ENCODE data around the gene CD160. TPM values are rescaled to one million over a fixed set of nuclear protein-coding genes. Genes with fewer than 3 reads are reported as not detected.
"Not testable (repeated sequence)": the region's sequence is repeated elsewhere in the genome, so short reads cannot be mapped to it uniquely, and the experiment has no call there.

CD160 gene
- total RNA-seq, 2 donors from 2014 or later = not detected

GRCh38 chr1:145759721-145760120 is 40.4 kb downstream of the CD160 start:
- Mint-ChIP-seq H3K4me1 (peaks cover 5% of the 10 kb centered on the region), H3K36me3 (ENCODE audit: low read depth) (peaks cover 54% of the 10 kb centered on the region), H3K27ac (peak overlapping the region; percentile 2)

GRCh38 chr1:145760395-145760949 is 41.2 kb downstream of the CD160 start:
- H3K27ac Mint-ChIP-seq = not testable (repeated sequence)
- H3K36me3 Mint-ChIP-seq (ENCODE audit: low read depth) = peaks cover 54% of the 10 kb centered on the region

More at GRCh38 chr1:145759721-145760120, 40.4 kb downstream of the CD160 start:
- Mint-ChIP-seq H3K27me3 (no peaks in the 10 kb centered on the region), H3K4me3 (no peak overlapping the region), H3K9me3 (no peaks in the 10 kb centered on the region)
- ATAC-seq (replicated peaks) = no peak

GRCh38 chr1:145761498-145761897 is 42.2 kb downstream of the CD160 start:
- H3K27me3 Mint-ChIP-seq; H3K27ac Mint-ChIP-seq; H3K4me3 Mint-ChIP-seq; H3K9me3 Mint-ChIP-seq; H3K4me1 Mint-ChIP-seq; ATAC-seq (replicated peaks): not testable (repeated sequence)
- H3K36me3 Mint-ChIP-seq (ENCODE audit: low read depth) = peaks cover 53% of the 10 kb centered on the region

More at GRCh38 chr1:145760395-145760949, 41.2 kb downstream of the CD160 start:
- not testable (repeated sequence) for H3K9me3 Mint-ChIP-seq; H3K27me3 Mint-ChIP-seq; H3K4me1 Mint-ChIP-seq; ATAC-seq (replicated peaks); H3K4me3 Mint-ChIP-seq

DNA sequence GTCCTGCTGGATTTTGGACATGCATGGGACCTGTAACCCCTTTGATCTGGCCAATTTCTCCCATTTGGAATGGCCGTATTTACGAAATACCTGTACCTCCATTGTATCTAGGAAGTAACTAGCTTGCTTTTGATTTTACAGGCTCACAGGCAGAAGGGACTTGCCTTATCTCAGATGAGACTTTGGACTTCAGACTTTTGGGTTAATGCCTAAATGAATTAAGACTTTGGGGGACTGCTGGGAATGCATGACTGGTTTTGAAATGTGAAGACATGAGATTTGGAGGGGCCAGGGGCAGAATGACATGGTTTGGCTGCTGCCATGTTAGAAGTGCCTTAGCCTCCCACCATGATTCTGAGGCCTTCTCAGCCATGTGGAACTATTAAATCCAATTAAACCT is 42.7 kb downstream of the CD160 start:
- H3K4me3 Mint-ChIP-seq; H3K4me1 Mint-ChIP-seq; ATAC-seq (replicated peaks); H3K9me3 Mint-ChIP-seq; H3K27ac Mint-ChIP-seq; H3K27me3 Mint-ChIP-seq: not testable (repeated sequence)
- peaks cover 48% of the 10 kb centered on the region for H3K36me3 Mint-ChIP-seq (ENCODE audit: low read depth)

DNA sequence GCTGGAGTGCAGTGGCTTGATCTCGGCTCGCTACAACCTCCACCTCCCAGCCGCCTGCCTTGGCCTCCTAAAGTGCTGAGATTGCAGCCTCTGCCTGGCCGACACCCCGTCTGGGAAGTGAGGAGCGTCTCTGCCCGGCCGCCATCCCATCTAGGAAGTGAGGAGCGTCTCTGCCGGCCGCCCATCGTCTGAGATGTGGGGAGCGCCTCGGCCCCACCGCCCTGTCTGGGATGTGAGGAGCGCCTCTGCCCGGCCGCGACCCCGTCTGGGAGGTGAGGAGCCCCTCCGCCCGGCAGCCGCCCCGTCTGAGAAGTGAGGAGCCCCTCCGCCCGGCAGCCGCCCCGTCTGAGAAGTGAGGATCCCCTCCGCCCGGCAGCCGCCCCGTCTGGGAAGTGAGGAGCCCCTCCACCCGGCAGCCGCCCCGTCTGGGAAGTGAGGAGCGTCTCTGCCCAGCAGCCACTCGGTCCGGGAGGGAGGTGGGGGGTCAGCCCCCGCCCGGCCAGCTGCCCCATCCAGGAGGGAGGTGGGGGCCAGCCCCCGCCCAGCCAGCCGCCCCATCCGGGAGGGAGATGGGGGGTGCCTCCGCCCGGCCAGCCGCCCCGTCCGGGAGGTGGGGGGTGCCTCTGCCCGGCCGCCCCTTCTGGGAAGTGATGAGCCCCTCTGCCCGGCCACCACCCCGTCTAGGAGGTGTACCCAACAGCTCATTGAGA is 45.1 kb downstream of the CD160 start:
- H3K9me3 Mint-ChIP-seq; H3K4me3 Mint-ChIP-seq; H3K27me3 Mint-ChIP-seq; H3K4me1 Mint-ChIP-seq; H3K27ac Mint-ChIP-seq; ATAC-seq (replicated peaks): not testable (repeated sequence)
- H3K36me3 Mint-ChIP-seq (ENCODE audit: low read depth) = peaks cover 33% of the 10 kb centered on the region

- peaks cover 31% of the 10 kb centered on the region for H3K36me3 Mint-ChIP-seq (ENCODE audit: low read depth)
- H3K4me3 Mint-ChIP-seq = not testable (repeated sequence)
Measured at GRCh38 chr1:145765127-145765526, 45.8 kb downstream of the CD160 start.

DNA sequence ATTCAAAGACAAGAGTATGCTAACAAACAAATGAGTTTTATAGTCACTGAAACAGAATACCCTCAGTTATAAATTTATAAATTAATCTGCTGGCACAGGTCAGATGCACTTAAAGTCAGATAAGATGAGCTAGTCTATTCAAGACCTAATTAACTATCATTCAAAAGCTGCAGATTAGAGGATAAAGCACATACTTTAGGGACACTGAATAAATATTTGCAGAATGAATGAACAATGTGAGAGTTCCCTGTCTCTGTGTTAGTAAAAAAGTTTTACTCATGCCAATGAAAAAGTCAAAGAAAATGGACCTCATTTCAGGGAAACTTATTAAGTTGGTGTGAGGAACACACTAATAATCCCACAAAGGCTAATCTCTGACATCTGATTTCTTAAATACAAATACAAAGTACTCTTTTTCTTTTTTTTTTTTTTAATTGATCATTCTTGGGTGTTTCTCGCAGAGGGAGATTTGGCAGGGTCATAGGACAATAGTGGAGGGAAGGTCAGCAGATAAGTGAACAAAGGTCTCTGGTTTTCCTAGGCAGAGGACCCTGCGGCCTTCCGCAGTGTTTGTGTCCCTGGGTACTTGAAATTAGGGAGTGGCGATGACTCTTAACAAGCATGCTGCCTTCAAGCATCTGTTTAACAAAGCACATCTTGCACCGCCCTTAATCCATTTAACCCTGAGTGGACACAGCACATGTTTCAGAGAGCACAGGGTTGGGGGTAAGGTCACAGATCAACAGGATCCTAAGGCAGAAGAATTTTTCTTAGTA is 46.5 kb downstream of the CD160 start:
- H3K4me3 Mint-ChIP-seq; H3K4me1 Mint-ChIP-seq; H3K9me3 Mint-ChIP-seq; H3K27me3 Mint-ChIP-seq; ATAC-seq (replicated peaks); H3K27ac Mint-ChIP-seq: not testable (repeated sequence)
- peaks cover 32% of the 10 kb centered on the region for H3K36me3 Mint-ChIP-seq (ENCODE audit: low read depth)

More at GRCh38 chr1:145765127-145765526, 45.8 kb downstream of the CD160 start:
- not testable (repeated sequence) for H3K27me3 Mint-ChIP-seq; H3K4me1 Mint-ChIP-seq; H3K27ac Mint-ChIP-seq; ATAC-seq (replicated peaks); H3K9me3 Mint-ChIP-seq

- H3K4me3 Mint-ChIP-seq; H3K9me3 Mint-ChIP-seq; H3K27ac Mint-ChIP-seq; H3K4me1 Mint-ChIP-seq; H3K27me3 Mint-ChIP-seq; ATAC-seq (replicated peaks): not testable (repeated sequence)
- peaks cover 32% of the 10 kb centered on the region for H3K36me3 Mint-ChIP-seq (ENCODE audit: low read depth)
Measured at GRCh38 chr1:145766926-145767325, 47.6 kb downstream of the CD160 start.

DNA sequence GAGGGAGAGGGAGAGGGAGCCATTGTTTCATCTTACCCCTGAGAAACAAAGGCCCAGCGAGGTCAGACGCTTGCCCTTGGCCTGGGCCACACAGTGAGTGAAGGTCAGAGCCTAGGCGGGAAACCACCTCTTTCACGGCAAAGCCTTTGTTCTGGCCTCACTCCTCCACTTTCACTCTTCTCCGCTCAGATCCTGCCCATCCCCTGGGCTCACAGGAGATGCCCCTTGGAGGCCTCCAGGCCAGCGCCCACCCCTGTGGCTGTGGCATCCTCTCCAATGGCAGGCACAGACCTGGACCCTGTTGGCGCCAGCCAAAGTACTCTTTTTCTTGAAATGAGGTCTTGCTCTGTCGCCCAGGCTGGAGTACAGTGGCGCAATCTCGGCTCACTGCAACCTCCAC is 48.7 kb downstream of the CD160 start:
- H3K36me3 Mint-ChIP-seq (ENCODE audit: low read depth) = peaks cover 32% of the 10 kb centered on the region
- not testable (repeated sequence) for ATAC-seq (replicated peaks); H3K4me3 Mint-ChIP-seq; H3K9me3 Mint-ChIP-seq; H3K27ac Mint-ChIP-seq; H3K4me1 Mint-ChIP-seq; H3K27me3 Mint-ChIP-seq

- H3K4me1 Mint-ChIP-seq = no peaks in the 10 kb centered on the region
- peaks cover 43% of the 10 kb centered on the region for H3K36me3 Mint-ChIP-seq (ENCODE audit: low read depth)
- H3K4me3 Mint-ChIP-seq = no peak overlapping the region
- no peak overlapping the region for H3K27ac Mint-ChIP-seq
- H3K27me3 Mint-ChIP-seq = no peaks in the 10 kb centered on the region
- H3K9me3 Mint-ChIP-seq = no peaks in the 10 kb centered on the region
- no peak for ATAC-seq (replicated peaks)
Measured at GRCh38 chr1:145771056-145771455, 51.8 kb downstream of the CD160 start.

GRCh38 chr1:145773423-145773822 is 54.1 kb downstream of the CD160 start:
- ATAC-seq (replicated peaks) = no peak
- Mint-ChIP-seq H3K4me1 (peaks cover 4% of the 10 kb centered on the region), H3K36me3 (ENCODE audit: low read depth) (peaks cover 43% of the 10 kb centered on the region)

GRCh38 chr1:145777357-145778145 is 58.3 kb downstream of the CD160 start:
- Mint-ChIP-seq H3K36me3 (ENCODE audit: low read depth) (peaks cover 32% of the 10 kb centered on the region), H3K9me3 (no peaks in the 10 kb centered on the region), H3K27me3 (no peaks in the 10 kb centered on the region), H3K4me3 (no peak overlapping the region), H3K4me1 (peaks cover 9% of the 10 kb centered on the region), H3K27ac (no peak overlapping the region)
- ATAC-seq (replicated peaks) = no peak

More at GRCh38 chr1:145773423-145773822, 54.1 kb downstream of the CD160 start:
- no peak overlapping the region for H3K4me3 Mint-ChIP-seq
- H3K9me3 Mint-ChIP-seq = no peaks in the 10 kb centered on the region
- H3K27me3 Mint-ChIP-seq = no peaks in the 10 kb centered on the region
- H3K27ac Mint-ChIP-seq = peak overlapping the region; percentile 55

GRCh38 chr1:145778146-145778540 is 58.8 kb downstream of the CD160 start:
- no peak for ATAC-seq (replicated peaks)
- Mint-ChIP-seq H3K36me3 (ENCODE audit: low read depth) (peaks cover 33% of the 10 kb centered on the region), H3K27me3 (no peaks in the 10 kb centered on the region), H3K4me1 (peaks cover 10% of the 10 kb centered on the region), H3K27ac (no peak overlapping the region), H3K4me3 (no peak overlapping the region), H3K9me3 (no peaks in the 10 kb centered on the region)
